Right lobe of liver (tissue), 4 donors: Measurements from ENCODE around the gene DYSF.

Experiments used
- POLR2A ChIP-seq: fragments of 450-650 bp; IDR thresholded peaks from one replicate; pipeline ENCODE4 v1.6.1; 2017; ENCODE audit warnings: antibody characterized with exemption, mild to moderate bottlenecking
- TF ChIP-seq, protein P1 (sequence below), 4 donors: fragments of 200-600 bp in 3 of 4; fragments of 450-650 bp in 1 of 4; IDR thresholded peaks; one replicate each; pipeline versions ENCODE4 v1.5.1 to v1.8.0; 2016 to 2022; ENCODE audit warnings: antibody characterized with exemption in 4 of 4, mild to moderate bottlenecking in 2 of 4
- donor health status: DM: no; HTN: no; CAD: no.
- donor health status: DM: no; HTN: no; CAD: no.
- donor health status: DM: no; HTN: yes; CAD: no.

DNA sequence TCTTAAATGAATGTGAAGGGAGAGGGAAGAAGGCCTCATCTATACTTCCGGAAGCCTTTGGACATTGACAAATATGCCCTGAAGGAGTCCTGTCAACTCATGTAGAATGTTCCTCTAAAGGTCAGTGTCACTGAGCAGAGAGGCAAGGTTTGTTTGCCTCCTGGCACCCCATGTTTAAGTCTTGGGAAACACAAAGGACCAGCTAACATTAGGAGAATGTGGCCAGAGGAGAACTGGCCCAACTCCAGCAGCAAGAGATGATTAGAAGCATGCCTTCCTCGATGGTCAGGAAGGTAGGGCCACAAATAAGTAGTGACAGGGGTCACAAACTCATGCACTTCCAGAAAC, 5.7 kb downstream of the DYSF start:
- TF ChIP-seq, protein P1, sequence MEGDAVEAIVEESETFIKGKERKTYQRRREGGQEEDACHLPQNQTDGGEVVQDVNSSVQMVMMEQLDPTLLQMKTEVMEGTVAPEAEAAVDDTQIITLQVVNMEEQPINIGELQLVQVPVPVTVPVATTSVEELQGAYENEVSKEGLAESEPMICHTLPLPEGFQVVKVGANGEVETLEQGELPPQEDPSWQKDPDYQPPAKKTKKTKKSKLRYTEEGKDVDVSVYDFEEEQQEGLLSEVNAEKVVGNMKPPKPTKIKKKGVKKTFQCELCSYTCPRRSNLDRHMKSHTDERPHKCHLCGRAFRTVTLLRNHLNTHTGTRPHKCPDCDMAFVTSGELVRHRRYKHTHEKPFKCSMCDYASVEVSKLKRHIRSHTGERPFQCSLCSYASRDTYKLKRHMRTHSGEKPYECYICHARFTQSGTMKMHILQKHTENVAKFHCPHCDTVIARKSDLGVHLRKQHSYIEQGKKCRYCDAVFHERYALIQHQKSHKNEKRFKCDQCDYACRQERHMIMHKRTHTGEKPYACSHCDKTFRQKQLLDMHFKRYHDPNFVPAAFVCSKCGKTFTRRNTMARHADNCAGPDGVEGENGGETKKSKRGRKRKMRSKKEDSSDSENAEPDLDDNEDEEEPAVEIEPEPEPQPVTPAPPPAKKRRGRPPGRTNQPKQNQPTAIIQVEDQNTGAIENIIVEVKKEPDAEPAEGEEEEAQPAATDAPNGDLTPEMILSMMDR (IDR thresholded peaks at IDR 0.05): no peak
- no peak for TF ChIP-seq POLR2A
